DOHH2 (cell line): ENCODE results near the gene KDM1B.

ENCODE experiments used
- H3F3A ChIP-seq: fragments of 200-600 bp; sonication (generic), shearing (Covaris generic); 2 replicates; pipeline ENCODE4 v1.6.0; 2016; ENCODE audit warnings: antibody characterized with exemption, mild to moderate bottlenecking; ENCODE audit not compliant: control insufficient read depth, insufficient read depth
- H3K27ac ChIP-seq: fragments of 200-600 bp; sonication (generic); 2 replicates; pipeline ENCODE4 v1.5.1; 2014; ENCODE audit warnings: low read depth, mild to moderate bottlenecking, low read length, moderate library complexity
- H3K27me3 ChIP-seq: fragments of 200-600 bp; sonication (generic); 2 replicates; pipeline ENCODE4 v1.6.1; 2014; ENCODE audit warnings: mild to moderate bottlenecking, low read length, mixed read lengths; ENCODE audit not compliant: control insufficient read depth
- H3K36me3 ChIP-seq: fragments of 200-600 bp; sonication (generic); 2 replicates; pipeline ENCODE4 v1.6.1; 2014; ENCODE audit warnings: mild to moderate bottlenecking, low read length, moderate library complexity, mixed read lengths; ENCODE audit not compliant: control insufficient read depth
- H3K4me1 ChIP-seq: fragments of 200-600 bp; sonication (generic); 2 replicates; pipeline ENCODE4 v1.6.1; 2014; ENCODE audit warnings: mild to moderate bottlenecking, low read length, mixed read lengths; ENCODE audit not compliant: control insufficient read depth
- H3K4me2 ChIP-seq: fragments of 200-600 bp; sonication (generic); 2 replicates; pipeline ENCODE4 v1.6.0; 2014; ENCODE audit warnings: mild to moderate bottlenecking, low read length, moderate library complexity
- H3K4me3 ChIP-seq: fragments of 200-600 bp; sonication (generic); 2 replicates; pipeline ENCODE4 v1.5.1; 2014; ENCODE audit warnings: mild to moderate bottlenecking, low read length, mixed read lengths
- H3K79me2 ChIP-seq: fragments of 200-600 bp; sonication (generic); 2 replicates; pipeline ENCODE4 v1.6.1; 2014; ENCODE audit warnings: mild to moderate bottlenecking, low read length, mixed read lengths; ENCODE audit not compliant: control insufficient read depth
- H3K9me2 ChIP-seq: fragments of 200-600 bp; sonication (generic); replicated peaks from 2 replicates; pipeline ENCODE4 v1.6.1; 2014; ENCODE audit warnings: mild to moderate bottlenecking, low read length, mixed read lengths; ENCODE audit not compliant: control insufficient read depth
- H3K9me3 ChIP-seq: fragments of 200-600 bp; sonication (generic); 2 replicates; pipeline ENCODE4 v1.6.1; 2014; ENCODE audit warnings: antibody characterized with exemption, low read length, mixed read lengths; ENCODE audit not compliant: control insufficient read depth, insufficient read depth
- H4K20me1 ChIP-seq: fragments of 200-600 bp; sonication (generic); 2 replicates; pipeline ENCODE4 v1.6.0; 2014; ENCODE audit warnings: low read depth, mild to moderate bottlenecking, antibody characterized with exemption, low read length, moderate library complexity; ENCODE audit not compliant: control insufficient read depth, insufficient read depth
- CTCF ChIP-seq: fragments of 200-600 bp; sonication (generic); IDR thresholded peaks from one replicate; pipeline ENCODE4 v1.5.1; 2014; ENCODE audit warnings: antibody characterized with exemption, mild to moderate bottlenecking, low read depth, low read length; ENCODE audit not compliant: poor library complexity, severe bottlenecking
- EZH2phosphoT487 ChIP-seq: fragments of 200-600 bp; sonication (generic); IDR thresholded peaks from 2 replicates; pipeline ENCODE4 v1.6.1; 2017; ENCODE audit warnings: borderline replicate concordance, mild to moderate bottlenecking, antibody characterized with exemption, low read length, moderate library complexity, mixed read lengths

KDM1B gene

GRCh38 chr6:18234564-18234963, 79.3 kb downstream of the KDM1B start:
- H3K79me2 ChIP-seq: peaks cover 82% of the 10 kb centered on the region
- peaks cover 18% of the 10 kb centered on the region for H3F3A ChIP-seq
- H4K20me1 ChIP-seq: no peaks in the 10 kb centered on the region; the same call in none of the 2 replicates
- H3K27me3 ChIP-seq: no peaks in the 10 kb centered on the region
- H3K27ac ChIP-seq: no peak overlapping the region
- no peak overlapping the region for H3K4me2 ChIP-seq
- no peaks in the 10 kb centered on the region for H3K9me2 ChIP-seq
- H3K4me1 ChIP-seq: no peaks in the 10 kb centered on the region
- H3K36me3 ChIP-seq: peaks cover 74% of the 10 kb centered on the region
- H3K4me3 ChIP-seq: no peak overlapping the region
- H3K9me3 ChIP-seq: no peaks in the 10 kb centered on the region
- no peak for TF ChIP-seq CTCF
- TF ChIP-seq EZH2phosphoT487: no peak

- TF ChIP-seq CTCF (no peak), EZH2phosphoT487 (no peak)
- Histone ChIP-seq H3K4me2 (no peak overlapping the region), H3K27ac (no peak overlapping the region), H3K4me1 (no peaks in the 10 kb centered on the region), H3F3A (peaks cover 18% of the 10 kb centered on the region), H3K4me3 (no peak overlapping the region), H3K27me3 (no peaks in the 10 kb centered on the region), H3K9me3 (no peaks in the 10 kb centered on the region), H4K20me1 (no peaks in the 10 kb centered on the region; the same call in none of the 2 replicates), H3K36me3 (peaks cover 82% of the 10 kb centered on the region), H3K79me2 (peaks cover 92% of the 10 kb centered on the region), H3K9me2 (no peaks in the 10 kb centered on the region)
Observed at GRCh38 chr6:18235524-18235923, 80.3 kb downstream of the KDM1B start.

GRCh38 chr6:18237167-18237566, 81.9 kb downstream of the KDM1B start:
- Histone ChIP-seq H3F3A (peaks cover 22% of the 10 kb centered on the region), H3K9me2 (no peaks in the 10 kb centered on the region), H3K4me1 (no peaks in the 10 kb centered on the region), H3K27me3 (no peaks in the 10 kb centered on the region), H3K27ac (no peak overlapping the region), H3K36me3 (peaks cover 87% of the 10 kb centered on the region), H3K79me2 (peaks cover 92% of the 10 kb centered on the region), H4K20me1 (peaks cover 3% of the 10 kb centered on the region), H3K4me3 (no peak overlapping the region), H3K4me2 (no peak overlapping the region), H3K9me3 (no peaks in the 10 kb centered on the region)
- TF ChIP-seq EZH2phosphoT487 (no peak), CTCF (no peak)
